HG03045 (cell line): ENCODE measurements around the gene ATXN1.
"Not testable (repeated sequence)": the region's sequence is repeated elsewhere in the genome, so short reads cannot be mapped to it uniquely, and the experiment has no call there.

Source experiments
- ATAC-seq: cut with Tn5 transposase; IDR thresholded peaks from one replicate; pipeline ENCODE4 v1.9.1; 2021; ENCODE audit warnings: mild to moderate bottlenecking, moderate library complexity; ENCODE audit not compliant: unreplicated experiment

The ATXN1 gene

GRCh38 chr6:16548121-16548520 lies 213.1 kb downstream of the ATXN1 start:
- no peak for ATAC-seq

GRCh38 chr6:16547587-16547986 lies 213.7 kb downstream of the ATXN1 start:
- ATAC-seq, result no peak

- ATAC-seq, result no peak
Observed at GRCh38 chr6:16546861-16547260, 214.4 kb downstream of the ATXN1 start.

- ATAC-seq, result no peak
Observed at GRCh38 chr6:16545382-16545781, 215.9 kb downstream of the ATXN1 start.

GRCh38 chr6:16544521-16544920 lies 216.7 kb downstream of the ATXN1 start:
- no peak for ATAC-seq

GRCh38 chr6:16544006-16544405 lies 217.3 kb downstream of the ATXN1 start:
- ATAC-seq, result no peak

GRCh38 chr6:16543521-16543920 lies 217.7 kb downstream of the ATXN1 start:
- no peak for ATAC-seq

GRCh38 chr6:16542070-16542469 lies 219.2 kb downstream of the ATXN1 start:
- no peak for ATAC-seq

- ATAC-seq, result peak; percentile 73
Observed at GRCh38 chr6:16540804-16541752, 220.2 kb downstream of the ATXN1 start.

GRCh38 chr6:16540383-16540782 lies 220.9 kb downstream of the ATXN1 start:
- ATAC-seq, result not testable (repeated sequence)

GRCh38 chr6:16539086-16539931 lies 222.0 kb downstream of the ATXN1 start:
- no peak for ATAC-seq

- ATAC-seq, result no peak
Observed at GRCh38 chr6:16535564-16535963, 225.7 kb downstream of the ATXN1 start.

GRCh38 chr6:16533721-16534136 lies 227.5 kb downstream of the ATXN1 start:
- no peak for ATAC-seq

GRCh38 chr6:16533210-16533609 lies 228.1 kb downstream of the ATXN1 start:
- no peak for ATAC-seq

GRCh38 chr6:16527691-16528090 lies 233.6 kb downstream of the ATXN1 start:
- no peak for ATAC-seq

GRCh38 chr6:16524380-16524707 lies 236.9 kb downstream of the ATXN1 start:
- ATAC-seq, result no peak

- no peak for ATAC-seq
Observed at GRCh38 chr6:16523606-16524379, 237.5 kb downstream of the ATXN1 start.

GRCh38 chr6:16522937-16523336 lies 238.3 kb downstream of the ATXN1 start:
- ATAC-seq, result no peak

- ATAC-seq, result no peak
Observed at GRCh38 chr6:16521528-16521927, 239.7 kb downstream of the ATXN1 start.

GRCh38 chr6:16519265-16520242 lies 241.7 kb downstream of the ATXN1 start:
- ATAC-seq, result no peak
